ENCODE measurements around the gene UNC5CL.
A peak's percentile ranks its signal among the peaks of the same experiment; 100 is the strongest.

Gene UNC5CL

DNA sequence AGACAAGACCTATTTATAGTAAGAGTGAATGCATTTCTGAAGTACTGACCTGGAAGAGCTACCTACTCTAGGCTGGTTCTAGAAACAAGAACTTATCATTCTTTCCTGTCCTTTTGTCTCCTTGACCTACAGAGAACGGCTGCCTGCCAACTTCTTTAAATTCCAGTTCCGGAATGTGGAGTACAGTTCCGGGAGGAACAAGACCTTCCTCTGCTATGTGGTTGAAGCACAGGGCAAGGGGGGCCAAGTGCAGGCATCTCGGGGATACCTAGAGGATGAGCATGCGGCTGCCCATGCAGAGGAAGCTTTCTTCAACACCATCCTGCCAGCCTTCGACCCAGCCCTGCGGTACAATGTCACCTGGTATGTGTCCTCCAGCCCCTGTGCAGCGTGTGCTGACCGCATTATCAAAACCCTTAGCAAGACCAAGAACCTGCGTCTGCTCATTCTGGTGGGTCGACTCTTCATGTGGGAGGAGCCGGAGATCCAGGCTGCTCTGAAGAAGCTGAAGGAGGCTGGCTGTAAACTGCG, 22.2 kb upstream of the UNC5CL start:
- DNase-seq = no peak

DNA sequence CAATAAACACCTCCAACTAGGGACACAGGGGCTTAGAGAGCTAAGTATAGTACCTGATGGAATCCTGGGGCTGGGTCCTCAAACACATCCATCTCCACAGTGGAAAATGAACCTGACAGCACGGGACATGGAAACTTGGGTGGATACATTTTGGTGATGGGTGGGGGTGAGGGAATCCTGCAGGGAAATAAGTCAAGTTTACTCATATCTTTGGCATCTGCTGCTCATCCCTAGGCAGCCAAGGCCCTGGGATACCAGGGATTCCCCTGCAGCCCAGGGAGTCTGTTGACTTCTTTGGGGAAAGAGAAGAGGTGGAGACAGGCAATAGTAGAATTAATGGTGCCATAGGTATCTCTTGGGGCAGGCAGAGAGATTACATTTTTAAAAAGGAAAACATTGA, 20.5 kb upstream of the UNC5CL start:
- DNase-seq = no peak

DNA sequence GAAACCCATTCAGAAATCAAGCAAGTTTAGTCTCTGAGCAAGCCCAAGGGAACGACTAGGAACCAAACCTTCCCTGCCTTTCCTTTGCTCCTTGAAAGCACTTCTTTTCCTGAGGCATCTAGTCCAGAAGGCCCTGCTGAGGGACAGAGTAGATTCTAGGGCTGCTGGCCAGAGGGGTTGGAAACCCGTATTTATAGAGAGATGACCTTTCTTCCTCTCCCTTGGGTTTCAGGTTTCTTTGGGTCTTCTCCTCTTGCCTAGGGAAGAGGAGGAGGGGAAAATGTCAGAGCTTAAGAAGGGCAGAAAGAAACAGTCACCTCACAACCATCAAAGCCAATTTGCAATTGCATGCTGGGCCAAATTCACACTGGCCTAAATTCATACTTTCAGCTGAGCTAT, 19.8 kb upstream of the UNC5CL start:
- no peak for DNase-seq

DNA sequence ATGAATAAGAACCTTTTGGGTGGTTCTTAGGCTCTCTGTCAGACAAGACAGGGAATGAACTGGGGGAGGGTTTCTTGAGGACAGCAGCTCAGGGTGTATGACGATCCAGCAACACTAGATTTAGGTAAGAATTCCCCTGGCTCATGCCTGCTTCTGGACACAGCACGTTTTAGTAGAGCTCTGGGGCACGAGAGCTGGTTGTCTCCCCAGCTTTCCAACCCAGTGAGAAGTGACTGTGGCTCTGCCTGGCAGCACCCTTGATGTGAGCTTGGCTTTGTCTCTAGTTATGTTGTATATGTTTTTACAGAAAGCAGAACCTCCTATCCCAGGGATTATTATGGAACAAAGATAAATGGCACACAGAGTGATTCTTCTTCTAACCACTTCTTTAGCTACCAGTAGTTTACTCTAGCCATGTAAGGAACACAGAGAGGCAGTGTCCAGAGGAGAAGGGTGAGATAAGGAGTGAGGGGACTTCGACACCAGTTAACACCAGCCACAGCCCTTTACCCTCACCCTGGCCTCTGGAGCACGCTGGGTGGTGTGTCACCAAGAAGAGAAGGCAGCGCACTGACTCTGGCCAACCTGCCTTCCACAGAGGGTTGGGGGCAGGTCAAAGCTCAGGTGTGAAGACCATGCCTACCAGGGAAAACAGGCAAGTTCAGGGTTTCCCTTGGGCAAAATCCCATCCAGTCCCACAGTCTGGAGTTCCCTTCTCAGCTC, 17.9 kb upstream of the UNC5CL start:
- DNase-seq = no peak

DNA sequence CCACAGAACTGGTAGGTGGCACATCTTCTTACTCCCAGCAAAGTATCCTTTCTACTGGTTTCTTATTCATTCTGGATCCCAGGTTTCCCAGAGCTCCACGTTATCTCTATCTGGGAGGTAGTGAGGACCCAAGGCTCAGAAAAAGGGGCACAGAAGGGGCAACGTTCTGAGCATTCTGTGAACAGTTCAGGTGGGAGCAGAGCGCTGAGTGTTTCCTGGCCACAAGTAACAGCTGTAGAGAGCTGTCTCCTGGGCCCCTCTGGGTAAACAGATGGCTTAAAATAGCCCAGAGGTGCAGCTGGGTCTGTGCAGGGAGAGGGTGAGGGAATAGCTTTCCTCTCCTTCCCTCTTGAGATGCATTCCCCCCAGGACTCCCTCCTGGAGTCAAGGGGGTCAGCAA, 16.1 kb upstream of the UNC5CL start:
- DNase-seq = no peak

DNA sequence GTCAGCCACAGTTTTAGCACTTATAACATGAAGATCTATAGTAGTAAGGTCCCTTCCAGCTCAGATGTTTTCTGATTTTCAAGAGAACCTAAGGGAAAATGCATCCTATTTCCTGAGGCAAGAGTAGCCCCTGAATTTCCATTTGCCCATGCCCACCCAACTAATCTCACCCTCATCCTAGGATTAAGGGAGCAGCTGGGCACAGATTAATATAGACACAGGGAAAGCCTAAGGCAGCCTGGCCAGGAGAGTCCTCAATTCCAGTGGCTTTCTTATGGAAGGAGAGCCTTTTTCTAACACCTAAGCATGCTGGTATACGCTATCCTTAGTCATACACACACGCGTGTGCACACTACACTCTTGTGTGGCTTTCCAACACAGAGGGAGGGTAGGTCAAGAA, 15.5 kb upstream of the UNC5CL start:
- DNase-seq = no peak

DNA sequence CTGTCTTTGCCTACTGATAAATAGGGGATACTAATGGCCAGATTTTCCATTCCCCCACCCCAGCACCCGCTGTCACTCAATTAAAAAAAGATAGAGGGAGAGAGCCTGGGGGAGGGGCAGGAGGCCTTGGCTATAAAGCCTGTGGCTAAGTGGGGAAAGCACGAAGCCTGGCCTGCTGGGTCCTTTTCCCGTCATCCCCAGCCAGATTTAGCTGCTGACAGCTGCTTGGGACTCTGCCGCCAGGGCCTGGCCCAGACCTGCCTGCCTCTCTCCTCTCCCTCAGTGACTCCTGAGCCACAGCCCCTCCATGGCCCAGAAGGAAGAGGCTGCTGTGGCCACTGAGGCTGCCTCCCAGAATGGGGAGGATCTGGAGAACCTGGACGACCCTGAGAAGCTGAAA, 14.0 kb upstream of the UNC5CL start, which contains the start of gene APOBEC2:
Gene APOBEC2, plus strand, starts transcription at position 162 of the 400 bp plus-strand sequence. Its CDS starts 146 bp downstream, at position 308.
- DNase-seq = no peak

DNA sequence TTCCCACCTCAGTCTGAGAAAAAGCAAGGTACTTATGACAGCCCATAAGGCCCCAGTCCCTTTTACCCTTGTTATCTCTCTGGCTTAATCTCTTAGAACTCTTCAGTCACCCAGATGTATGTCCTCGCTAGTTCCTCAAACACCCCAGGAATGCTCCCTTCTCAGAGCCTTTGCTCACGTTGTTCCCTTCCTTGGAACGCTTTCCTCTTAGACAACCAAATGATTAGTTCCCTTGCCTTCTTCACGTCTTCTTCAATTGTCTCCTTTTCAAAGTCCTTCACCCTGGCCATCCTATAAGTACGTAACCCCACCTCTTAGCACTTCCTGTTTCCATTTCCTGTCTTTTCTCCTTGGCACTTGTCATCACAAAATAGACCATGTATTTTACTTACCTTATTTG, 12.9 kb upstream of the UNC5CL start:
- DNase-seq = peak; percentile 18

DNA sequence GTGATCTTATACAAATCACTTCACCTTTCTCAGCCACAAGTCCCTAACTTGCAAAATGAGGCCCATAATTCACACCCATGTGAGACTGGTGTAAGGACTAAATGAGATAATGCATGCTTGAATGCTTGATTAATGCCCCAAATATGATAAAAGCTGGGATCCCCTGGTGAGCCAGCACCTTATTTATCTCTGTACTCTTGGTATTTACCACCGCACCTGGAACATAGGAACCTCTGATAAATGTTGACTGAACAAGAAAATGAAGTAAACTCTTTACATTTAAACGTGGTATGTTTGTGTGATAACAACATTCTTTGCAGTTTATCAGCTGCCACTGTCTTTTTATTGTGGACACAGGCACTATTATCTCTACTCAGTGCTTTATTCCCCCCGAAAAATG, 11.5 kb upstream of the UNC5CL start:
- DNase-seq = no peak

DNA sequence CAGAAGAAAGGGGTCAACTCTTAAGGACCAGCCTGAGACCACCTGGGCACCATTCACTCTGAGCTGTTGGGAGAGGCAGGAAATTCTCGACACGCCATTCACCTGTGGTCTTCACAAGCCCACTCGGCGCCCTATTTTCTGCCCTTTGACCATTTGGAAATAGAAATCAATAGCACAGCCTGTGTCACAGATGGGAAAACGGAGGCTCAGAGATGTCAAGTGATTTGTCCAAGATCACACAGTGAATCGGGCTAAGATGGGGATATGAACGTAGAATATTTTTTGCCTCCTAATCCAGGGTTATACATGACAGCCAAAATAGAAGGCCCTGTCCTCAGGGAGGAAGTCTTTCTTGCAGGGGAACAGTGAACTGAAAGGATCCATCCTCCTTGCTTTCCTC, 10.9 kb upstream of the UNC5CL start:
- no peak for DNase-seq

DNA sequence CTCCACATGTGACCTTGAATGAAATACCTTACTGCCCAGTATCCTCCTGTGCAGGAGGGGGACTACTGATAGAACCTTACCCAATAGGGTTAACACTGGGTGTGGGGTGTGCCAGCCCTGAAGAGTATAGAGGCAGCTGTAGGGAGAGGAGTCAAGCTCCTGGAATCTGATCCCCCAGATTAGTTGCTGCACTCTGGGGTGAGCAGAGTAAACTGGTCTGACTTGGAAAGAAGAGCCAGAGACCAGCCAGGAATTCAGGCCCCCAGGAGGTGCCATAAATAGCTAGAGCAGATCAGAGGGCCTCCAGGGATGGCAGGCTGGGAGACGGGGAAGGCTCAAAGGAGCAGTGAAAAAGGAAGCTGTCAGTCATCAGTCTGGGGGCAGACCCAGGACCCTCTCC, 10.5 kb upstream of the UNC5CL start:
- DNase-seq = no peak

DNA sequence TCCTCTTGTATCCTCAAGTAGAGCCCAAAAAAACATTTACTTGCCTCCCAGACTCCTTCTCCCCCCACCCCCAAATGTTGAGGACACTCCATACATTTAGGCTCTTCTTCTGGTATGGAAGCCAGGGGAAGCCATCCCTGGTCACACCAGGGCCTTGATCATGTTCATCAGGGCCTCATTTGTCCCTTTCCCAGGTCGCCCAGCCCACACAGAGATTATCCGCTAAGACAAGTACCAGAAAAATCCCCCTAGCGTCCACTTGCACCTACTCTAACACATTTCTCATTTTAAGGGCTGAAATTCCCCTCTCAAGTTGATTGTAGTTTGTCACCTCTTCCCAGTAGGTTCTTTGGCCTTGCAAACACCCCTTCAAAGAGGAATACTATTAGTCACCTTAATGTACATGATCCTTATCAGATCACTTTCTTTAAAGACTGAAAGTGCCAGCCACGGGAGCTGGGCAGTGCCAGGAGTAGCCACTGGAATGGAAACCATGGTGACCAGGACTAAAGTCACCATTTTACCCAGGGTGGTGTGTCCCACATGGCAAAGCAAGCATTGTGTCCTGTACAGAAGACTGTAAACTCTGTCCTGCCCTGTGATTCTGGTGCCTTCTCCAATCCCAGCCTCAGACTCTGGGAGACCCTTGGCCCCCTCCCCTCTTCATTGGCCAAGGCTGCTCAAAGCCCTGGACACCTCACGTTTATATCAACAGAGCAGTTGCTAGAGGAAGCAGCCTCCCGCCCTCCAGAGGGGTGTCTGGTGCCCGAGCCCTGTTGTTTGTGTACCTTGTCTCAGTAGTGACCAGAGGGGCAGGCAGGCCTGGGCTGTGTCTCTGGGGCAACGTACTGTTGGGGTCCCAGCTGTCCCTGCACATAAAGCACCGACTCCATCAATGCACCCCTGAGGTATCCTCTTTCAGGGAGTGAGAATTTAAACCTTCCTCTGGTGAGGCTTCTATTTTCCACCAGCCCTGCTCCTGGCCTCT, 9.0 kb upstream of the UNC5CL start:
- DNase-seq = no peak

DNA sequence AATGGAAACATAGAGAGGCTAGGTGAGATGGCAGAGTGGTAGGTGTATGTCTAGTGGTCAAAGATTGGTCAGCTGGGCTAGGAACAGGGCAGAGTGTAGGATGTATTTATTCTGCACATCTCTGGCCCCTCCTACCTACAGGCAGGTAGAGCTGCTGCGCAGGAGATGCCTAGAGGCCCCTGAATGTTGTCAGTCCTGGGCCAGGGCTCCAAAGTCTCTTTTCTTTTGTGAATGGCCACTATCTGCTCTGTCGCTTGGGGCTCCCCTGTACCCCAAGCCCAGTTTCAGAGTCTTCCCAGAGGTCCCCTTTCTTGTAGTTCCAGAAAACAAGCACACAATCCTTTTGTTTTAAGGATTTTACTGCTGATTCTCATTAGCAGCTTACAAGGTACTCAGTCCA, 8.3 kb upstream of the UNC5CL start:
- DNase-seq = no peak

DNA sequence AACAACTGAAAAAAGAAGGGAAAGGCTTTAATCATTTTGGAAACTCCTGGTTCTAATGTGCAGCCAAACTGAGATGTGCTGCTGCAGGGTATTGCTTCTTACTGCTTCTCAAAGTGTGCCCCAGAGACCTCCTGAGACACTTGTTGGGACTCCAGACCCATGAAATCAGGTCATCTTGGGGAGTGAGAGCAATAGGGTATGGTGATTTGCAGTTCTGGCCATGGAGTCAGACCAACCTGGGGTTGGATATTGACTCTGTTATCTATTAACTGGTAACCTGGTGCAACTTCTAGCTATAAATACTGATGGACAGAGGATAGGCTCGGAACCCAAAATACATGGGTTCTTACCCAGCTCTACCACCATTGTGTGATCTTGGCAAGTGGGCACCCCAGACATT, 7.1 kb upstream of the UNC5CL start:
- no peak for DNase-seq

DNA sequence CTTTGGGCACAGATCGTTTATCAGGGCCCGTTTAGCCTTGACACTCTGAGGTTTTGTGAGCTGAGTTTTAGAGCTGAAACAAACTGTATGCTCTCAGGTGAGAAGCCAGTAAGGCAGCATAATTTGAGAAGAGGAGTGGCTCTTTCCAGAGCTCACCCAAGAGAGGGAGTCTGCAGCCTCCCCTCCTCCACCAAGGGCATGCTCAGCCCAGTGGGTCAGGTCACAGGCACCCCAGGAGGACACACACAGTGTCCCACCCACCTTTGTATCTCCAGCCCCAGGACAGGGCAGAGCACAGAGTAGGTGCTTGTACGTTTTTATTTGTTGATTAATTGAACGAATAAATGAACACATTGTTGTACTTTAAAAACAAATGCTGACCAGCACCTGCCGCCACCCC, 6.6 kb upstream of the UNC5CL start:
- DNase-seq = no peak

DNA sequence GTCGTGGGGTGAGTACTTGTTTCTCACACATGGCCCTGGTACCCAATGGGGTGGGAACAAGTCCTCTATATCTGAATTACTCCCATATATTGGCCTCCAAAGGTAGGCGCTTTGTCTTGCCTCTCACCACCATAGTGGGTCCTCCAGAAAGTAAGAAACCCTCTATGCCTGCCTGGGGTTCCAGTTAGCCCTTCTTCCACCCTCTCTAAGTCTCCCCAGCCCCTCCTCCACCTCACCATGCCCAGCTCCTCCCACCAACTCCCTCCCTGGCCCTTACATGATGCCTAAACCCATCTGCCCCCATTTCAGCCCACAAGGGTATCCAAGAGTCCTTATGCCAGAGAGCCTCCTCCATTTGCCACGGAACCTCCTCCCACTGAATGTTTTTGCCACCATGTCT, 4.1 kb upstream of the UNC5CL start:
- no peak for DNase-seq

DNA sequence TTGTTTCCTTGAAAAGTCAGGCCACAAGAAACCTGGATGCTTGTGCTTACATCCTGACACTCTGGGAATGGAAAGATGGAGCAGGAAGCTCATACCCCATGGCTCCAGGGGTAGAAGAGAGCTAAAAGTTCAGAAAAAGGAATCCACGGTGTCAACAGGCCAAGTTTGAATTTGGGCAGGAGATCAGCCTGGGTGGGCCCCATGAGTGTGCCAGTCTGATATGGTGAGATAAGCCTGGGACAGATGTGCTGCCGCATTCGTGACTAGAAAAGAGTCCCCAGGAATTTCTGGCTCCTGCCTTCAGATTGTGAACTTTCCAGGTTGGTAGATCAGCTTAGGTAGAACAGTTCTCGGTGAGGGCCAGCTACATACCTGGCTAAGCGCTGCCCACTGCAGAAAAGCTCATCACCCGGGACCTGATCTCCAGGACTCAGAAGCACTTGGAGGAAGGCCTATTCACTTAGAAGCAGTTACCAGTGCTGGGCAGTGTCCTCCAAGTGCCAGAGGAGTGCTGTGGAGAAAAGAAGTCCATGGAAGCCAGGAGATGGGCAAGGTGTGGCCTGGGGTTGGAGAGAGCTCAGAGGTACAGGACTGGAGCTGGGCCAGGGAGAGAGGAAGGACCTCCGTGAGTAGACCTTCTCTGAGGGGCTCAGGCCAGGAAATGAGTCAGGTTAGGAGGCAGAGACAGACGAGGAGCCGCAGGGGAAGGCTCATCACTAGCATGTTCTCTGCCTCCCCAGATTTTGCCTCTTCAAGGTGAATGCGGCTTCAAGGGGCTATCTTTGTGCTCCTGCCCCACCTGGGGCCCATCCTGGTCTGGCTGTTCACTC, 3.4 kb upstream of the UNC5CL start, which contains the start of gene TSPO2:
Gene TSPO2, plus strand, starts transcription at position 242 of the 830 bp plus-strand sequence. Its CDS starts 519 bp downstream, at position 761.
- no peak for DNase-seq

DNA sequence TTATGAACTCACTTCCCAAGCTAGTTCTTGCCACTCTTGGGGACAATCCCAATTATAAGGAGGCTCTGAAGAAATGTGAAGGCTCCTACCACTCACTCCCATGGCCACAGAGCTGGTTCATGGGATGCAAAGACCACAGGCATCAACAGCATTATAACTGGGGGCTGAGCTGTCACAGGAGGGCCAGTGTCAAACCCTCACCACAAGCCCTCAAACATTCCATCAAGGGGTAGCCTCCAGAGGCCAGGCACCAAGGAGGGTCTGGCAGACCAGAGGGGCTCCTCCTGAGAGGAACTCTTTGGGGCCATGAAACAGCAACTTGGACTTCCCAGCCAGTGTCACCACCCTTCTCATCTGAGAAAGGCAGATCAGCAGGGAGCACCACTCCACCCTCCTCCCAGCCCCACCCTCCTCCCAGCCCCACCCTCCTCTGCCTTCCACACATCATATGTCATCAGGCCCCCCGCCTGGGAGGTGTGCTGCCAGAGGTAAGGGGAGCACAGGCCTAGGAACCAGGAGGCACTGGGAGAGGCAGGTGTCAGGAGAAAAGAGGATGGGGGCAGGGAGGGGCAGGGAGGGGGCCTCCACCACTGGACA, 2.0 kb upstream of the UNC5CL start:
- no peak for DNase-seq

DNA sequence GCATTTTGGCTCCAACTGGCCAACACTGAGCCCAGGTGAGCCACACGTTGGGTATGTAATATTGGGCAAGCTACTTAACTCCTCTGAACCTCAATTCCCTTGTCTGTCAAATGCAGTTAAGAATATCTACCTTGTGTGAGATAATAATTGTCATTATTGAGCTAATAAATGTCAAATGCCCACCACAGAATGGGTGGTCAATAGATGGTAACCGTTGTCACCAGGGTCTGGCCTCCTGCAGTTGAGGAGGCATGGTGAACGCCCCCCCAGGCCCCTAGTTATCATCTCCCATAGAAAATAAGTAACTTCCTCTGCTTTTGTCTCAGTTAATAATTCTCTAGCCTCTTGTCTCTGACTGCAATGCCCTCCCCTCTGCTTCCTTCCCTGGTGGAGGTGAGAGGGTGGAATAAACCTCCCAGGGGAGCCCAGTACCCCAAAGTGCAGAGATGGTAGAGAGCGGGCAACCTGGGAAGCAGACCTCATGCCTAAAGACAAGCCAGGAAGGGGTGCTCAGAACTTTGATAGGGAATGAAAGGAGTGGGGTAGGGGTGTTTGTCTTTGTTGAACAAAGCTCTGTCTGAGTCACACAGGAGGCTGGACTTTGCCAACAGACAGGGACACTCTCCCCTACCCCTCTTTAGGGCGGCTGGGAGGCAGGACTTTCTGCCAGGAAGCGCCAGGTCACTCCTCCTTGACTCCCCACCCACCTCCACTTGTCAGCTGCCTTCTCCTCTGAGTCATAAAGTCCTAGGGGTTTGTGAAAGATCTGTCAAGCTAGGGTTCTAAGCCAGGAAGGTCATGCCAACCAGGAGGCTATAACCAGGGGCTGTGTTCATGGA, 1.3 kb upstream of the UNC5CL start:
- no peak for DNase-seq

DNA sequence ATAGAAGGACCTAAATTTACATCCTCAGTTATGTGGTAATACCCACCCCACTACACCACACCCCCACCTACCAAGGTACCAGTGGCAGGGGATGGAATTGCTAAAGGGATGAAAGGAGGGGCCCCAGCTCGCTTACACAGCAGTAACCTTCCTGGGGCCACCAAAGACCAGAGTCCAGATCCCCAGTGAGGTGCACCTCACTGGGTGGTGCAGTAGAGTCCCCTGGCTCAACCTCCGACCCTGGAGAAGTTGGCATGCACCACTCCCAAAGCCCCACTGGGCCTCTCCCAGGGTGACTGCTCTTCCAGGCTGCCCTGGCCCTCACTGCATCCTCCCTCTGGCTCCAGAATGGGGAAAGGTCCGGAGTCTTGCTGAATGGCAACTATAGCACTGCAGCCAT, 816 bp downstream of the UNC5CL start:
- DNase-seq = no peak

DNA sequence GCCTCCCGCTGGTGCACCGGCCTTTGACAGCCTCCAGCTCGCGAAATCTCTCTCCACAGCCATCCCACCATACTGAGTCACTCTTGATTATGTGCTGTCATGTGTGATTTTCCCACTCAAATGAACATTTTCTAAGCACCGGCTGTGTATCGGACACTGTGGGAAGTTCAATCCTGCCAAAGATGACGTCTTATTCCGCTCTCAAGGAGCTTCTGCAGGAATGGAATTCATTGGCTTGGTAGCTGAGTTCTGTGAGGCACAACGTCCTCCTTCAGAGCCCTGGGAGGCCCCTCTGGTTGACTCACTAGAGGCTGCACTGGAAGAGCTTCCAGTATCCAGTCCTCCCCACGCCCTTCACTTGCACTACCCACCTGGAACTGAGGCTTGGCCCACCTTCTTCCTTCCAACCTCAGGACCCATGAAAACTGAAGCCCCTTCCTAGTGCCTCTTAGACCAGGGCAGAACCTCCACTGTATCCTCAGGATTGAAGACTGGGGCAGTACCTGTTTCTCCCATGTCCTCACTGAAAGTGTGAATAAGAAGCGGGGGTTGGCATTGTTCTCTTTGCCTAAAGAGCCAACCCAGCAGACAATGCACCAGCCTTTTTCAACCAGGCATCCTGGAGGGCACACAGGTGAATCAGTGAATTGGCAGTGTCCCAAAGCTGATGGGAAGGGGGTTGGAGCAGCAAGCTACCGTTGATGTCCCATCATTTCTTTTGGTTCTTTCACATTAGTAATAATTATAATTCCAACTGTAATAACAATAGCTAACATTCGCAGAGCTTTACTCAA, 1.7 kb downstream of the UNC5CL start:
- no peak for DNase-seq

Measured in SIG-M5 (cell line).